ENCODE measurements around the gene AWAT2. TPM values are rescaled to one million over a fixed set of nuclear protein-coding genes. Genes with fewer than 3 reads are reported as not detected.
"Not testable (repeated sequence)": the region's sequence is repeated elsewhere in the genome, so short reads cannot be mapped to it uniquely, and the experiment has no call there.

AWAT2 gene
- polyA plus RNA-seq, 3 donors = not detected

DNA sequence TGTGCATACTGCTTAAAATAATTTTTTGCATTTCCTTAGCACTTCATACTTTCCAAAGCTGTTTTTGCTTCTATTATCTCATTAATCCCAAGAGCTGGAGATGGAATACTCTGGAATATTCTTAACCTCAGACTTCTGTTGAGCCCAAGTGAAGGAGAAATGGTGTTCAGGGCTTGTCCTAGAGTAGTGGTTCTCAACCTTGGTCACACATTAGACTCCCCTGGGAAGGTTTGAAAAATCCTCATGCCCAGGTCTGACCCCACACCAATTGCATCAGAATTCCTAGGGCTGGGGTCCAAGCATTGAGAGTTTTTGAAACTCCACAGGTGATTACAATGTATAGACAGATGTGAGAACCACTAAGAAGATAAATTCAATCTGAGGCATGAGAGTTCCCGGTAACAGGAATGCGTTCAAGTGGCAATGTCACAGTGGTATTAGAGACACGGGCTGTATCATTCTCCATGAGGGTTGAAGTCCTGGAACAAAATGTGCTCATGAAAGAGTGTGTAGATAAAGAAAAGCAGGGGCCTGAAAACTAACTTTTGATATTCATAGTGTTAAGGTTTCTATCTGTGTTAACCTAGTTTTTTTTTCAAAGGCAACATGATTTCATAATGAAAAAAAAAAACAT is 47.9 kb downstream of the AWAT2 start:
- DNase-seq (ENCODE audit: low read depth in 3 of 3, low spot score in 2 of 3) = no peak

DNA sequence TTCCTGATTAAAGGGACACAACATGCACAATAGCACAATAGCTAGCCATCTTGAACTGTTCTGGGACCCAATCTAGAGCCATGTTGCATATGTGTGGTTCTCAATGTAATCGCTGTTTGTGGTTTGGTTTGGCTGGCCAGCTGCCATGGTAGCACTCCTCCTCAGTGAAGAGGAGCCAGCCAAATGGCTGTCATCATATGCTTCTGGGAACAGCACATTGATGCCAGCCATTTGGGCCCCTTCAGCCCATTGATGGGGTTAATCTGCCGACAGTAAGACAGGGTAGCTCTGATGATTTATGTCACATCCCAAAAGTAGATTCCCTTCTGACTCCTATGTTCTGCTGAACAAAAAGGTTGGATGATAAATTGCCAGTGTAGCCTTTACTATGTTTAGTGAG is 48.5 kb downstream of the AWAT2 start:
- DNase-seq (ENCODE audit: low read depth in 3 of 3, low spot score in 2 of 3) = no peak

DNA sequence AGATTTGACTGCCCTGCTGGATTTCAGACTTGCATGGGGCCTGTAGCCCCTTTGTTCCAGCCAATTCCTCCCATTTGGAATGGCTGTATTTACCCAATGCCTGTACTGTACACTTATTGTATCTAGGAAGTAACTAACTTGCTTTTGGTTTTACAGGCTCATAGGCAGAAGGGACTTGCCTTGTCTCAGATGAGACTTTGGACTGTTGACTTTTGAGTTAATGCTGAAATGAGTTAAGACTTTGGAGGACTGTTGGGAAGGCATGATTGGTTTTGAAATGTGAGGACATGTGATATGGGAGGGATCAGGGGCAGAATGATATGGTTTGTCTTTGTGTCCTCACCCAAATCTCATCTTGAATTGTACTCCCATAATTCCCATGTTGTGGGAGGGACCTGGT is 51.4 kb downstream of the AWAT2 start:
- DNase-seq (ENCODE audit: low read depth in 3 of 3, low spot score in 2 of 3) = not testable (repeated sequence)

DNA sequence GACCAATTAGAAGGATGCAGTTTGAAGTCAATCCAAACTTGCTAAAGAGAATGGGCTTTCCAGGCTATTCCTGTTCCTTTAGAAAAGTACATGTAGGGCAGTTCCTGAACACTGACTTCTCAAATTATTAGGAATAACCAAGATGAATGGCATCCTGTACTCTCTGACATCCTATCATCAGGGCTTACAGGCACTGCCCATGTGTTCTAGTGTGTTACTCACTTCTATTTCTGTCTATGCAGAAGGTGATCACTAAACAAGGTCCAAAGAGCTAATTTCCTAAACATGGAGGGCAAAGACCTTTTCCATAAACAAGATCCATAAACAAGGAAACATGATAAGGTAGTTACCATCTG is 53.6 kb downstream of the AWAT2 start:
- no peak for DNase-seq (ENCODE audit: low read depth in 3 of 3, low spot score in 2 of 3)

DNA sequence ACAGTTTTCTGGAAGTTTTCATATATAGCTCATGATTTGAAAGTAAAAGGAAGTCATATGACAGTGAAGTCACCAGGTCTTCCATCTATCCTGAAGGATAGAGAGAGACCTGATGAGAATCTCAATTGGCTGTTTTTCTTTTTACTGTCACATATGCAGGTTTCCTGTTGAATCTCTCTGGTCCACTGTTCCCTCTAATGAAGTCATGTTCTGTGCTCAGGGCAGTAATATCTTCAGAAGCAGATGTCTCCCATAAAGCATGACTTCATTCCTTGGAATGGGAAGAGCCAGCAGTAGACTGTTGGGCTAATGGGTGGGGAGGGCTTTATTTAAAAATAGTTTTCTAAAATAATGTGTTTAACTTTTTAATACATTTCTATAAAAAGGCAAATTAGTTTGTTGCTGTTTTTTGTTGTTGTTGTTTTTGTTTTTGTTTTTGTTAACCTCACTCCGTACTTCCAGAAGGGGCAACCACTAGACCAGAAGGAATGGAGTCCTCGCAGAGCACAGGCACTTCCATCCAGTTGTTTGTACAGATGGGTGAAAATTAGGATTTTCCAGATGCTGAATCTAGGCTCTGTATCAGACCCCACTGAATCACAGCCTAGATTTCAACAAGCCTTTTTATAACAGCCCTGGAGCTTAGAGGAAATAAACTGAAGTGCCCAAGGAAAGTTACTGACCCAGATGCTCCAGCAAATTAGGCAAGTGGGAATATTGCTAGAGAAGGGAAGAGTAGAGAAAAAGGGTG is 54.2 kb downstream of the AWAT2 start:
- DNase-seq (ENCODE audit: low read depth in 3 of 3, low spot score in 2 of 3) = no peak

DNA sequence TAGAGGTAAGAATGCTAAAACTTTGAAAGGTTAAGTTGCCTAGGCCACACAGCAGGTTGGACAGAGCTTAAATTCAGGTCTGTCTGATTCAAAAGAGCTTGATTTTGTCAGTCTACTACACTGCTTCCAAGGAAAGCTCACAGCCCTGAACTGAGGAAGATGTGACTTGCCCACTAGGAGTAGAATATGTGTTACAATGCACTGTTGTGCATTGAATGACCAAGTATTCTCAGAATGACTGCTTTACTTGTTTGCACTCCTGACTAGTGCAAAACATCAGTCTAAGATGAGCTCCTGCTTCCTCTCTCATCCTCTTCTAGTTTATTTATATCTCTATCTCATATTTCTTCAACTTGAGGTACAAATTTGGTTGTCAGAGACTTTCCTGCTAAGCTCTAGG is 56.2 kb downstream of the AWAT2 start:
- DNase-seq (ENCODE audit: low read depth in 3 of 3, low spot score in 2 of 3) = no peak

DNA sequence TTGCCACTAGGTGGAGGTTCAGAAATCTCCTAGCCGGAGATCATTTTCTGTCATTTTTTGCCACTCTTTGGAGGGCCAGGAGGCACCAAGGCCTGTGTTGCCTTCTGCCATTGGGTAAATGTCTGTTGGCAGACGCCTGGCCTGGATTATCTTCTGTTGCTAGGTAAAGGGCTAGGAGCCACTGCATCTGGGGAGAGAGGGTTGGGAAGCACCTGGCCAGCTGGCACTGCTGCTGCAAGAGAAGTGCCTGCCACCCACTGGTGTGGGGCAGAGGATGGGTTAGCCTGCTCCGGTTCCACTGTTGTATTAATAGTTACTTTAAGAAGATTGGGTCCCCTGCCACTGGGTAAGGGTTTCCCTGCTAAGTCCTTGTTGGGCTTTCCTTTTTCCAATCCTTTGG is 58.1 kb downstream of the AWAT2 start:
- no peak for DNase-seq (ENCODE audit: low read depth in 3 of 3, low spot score in 2 of 3)

Other genes with a start within 250 kb of the AWAT2 start
- not detected for gene OTUD6A, start 12.5 kb upstream of the AWAT2 start, polyA plus RNA-seq (ENCODE audit: insufficient read length in 3 of 3)
- gene IGBP1, start 83.5 kb upstream of the AWAT2 start, polyA plus RNA-seq (ENCODE audit: insufficient read length in 3 of 3) = 100 to 1,000 TPM; 115 to 121 (median 117) TPM
- not detected for gene DGAT2L6, start 127.5 kb upstream of the AWAT2 start, polyA plus RNA-seq (ENCODE audit: insufficient read length in 3 of 3)
- gene AWAT1, start 184.7 kb upstream of the AWAT2 start, polyA plus RNA-seq (ENCODE audit: insufficient read length in 3 of 3) = not detected
- under 1 TPM in 2 of 3 donors, not detected in 1; 0.16 to 0.18 TPM for gene P2RY4, start 210.3 kb upstream of the AWAT2 start, polyA plus RNA-seq (ENCODE audit: insufficient read length in 3 of 3)
- under 1 TPM; 0.20 to 0.50 (median 0.43) TPM for gene ARR3, start 218.4 kb upstream of the AWAT2 start, polyA plus RNA-seq (ENCODE audit: insufficient read length in 3 of 3)
- gene RAB41, start 232.2 kb upstream of the AWAT2 start, polyA plus RNA-seq (ENCODE audit: insufficient read length in 3 of 3) = 1 to 10 TPM in 1 of 3 donors, under 1 TPM in 2; 0.86 to 1.0 (median 0.93) TPM
- 10 to 100 TPM; 63.1 to 67.8 (median 64.0) TPM for gene PDZD11, start 240.0 kb upstream of the AWAT2 start, polyA plus RNA-seq (ENCODE audit: insufficient read length in 3 of 3)
- 10 to 100 TPM; 17.6 to 20.1 (median 18.2) TPM for gene KIF4A, start 240.2 kb upstream of the AWAT2 start, polyA plus RNA-seq (ENCODE audit: insufficient read length in 3 of 3)

Measured in right renal cortex interstitium (tissue), 3 donors.